HEK293 (cell line): ENCODE measurements around the gene USP13.

Source experiments
- CTCF ChIA-PET: fragments of 350-600 bp; formaldehyde crosslinking; extraction: SDS; loops from one replicate; lab custom pipeline; 2021; ENCODE audit warnings: antibody characterized with exemption; lab: Yijun Ruan, JAX
- POLR2A ChIA-PET: fragments of 300-600 bp; formaldehyde crosslinking; extraction: SDS; loops from one replicate; lab custom pipeline; 2020; ENCODE audit warnings: antibody characterized with exemption, inconsistent platforms; lab: Yijun Ruan, JAX
- H3K27ac ChIP-seq: fragments of 200-500 bp; sonication (Bioruptor generic); 2 replicates; pipeline ENCODE4 v1.5.1; 2014; ENCODE audit warnings: low read depth, low read length, control low read depth, inconsistent platforms; ENCODE audit errors: extremely low read depth
- H3K36me3 ChIP-seq, 2 experiments: fragments of 200-500 bp in 1 of 2; sonication (Bioruptor generic) in 1 of 2; 1 replicate in 1 of 2; 2 replicates in 1 of 2; pipeline ENCODE4 v1.5.1; 2014 to 2017; ENCODE audit warnings: inconsistent platforms in 2 of 2, low read length in 2 of 2; ENCODE audit not compliant: control insufficient read depth in 2 of 2, insufficient read depth in 1 of 2
- H3K4me1 ChIP-seq: fragments of 200-500 bp; sonication (Bioruptor generic); 2 replicates; pipeline ENCODE4 v1.5.1; 2014; ENCODE audit warnings: mild to moderate bottlenecking, low read length, inconsistent platforms; ENCODE audit not compliant: control insufficient read depth, insufficient read depth
- H3K4me3 ChIP-seq: 2 replicates; pipeline ENCODE4 v1.5.1; 2011; ENCODE audit warnings: low read depth, mild to moderate bottlenecking, control low read depth, low read length, moderate library complexity
- H3K9me3 ChIP-seq: fragments of 200-500 bp; sonication (Bioruptor generic); 2 replicates; pipeline ENCODE4 v1.5.1; 2014; ENCODE audit warnings: low read depth, low read length, inconsistent platforms; ENCODE audit not compliant: control insufficient read depth, insufficient read depth
- HOXD13 ChIP-seq: sonication (generic); formaldehyde crosslinking; IDR thresholded peaks from 2 replicates; pipeline ENCODE4 v1.8.0; 2022; ENCODE audit warnings: missing genetic modification reagents, borderline replicate concordance
- IKZF3 ChIP-seq: fragments of 450-650 bp; IDR thresholded peaks from 2 replicates; pipeline ENCODE4 v1.5.0; 2018; ENCODE audit warnings: missing biosample characterization, mild to moderate bottlenecking, missing genetic modification characterization, moderate library complexity
- KLF16 ChIP-seq: fragments of 450-650 bp; formaldehyde crosslinking; IDR thresholded peaks from 2 replicates; pipeline ENCODE4 v1.5.1; 2017; ENCODE audit warnings: missing biosample characterization, missing genetic modification characterization
- MEIS1 ChIP-seq: sonication (generic); formaldehyde crosslinking; IDR thresholded peaks from 2 replicates; pipeline ENCODE4 v1.8.1; 2022; ENCODE audit warnings: missing genetic modification reagents, mild to moderate bottlenecking, borderline replicate concordance
- OVOL3 ChIP-seq: fragments of 450-650 bp; formaldehyde crosslinking; IDR thresholded peaks from 2 replicates; pipeline ENCODE4 v1.5.1; 2016; ENCODE audit warnings: missing biosample characterization, missing genetic modification characterization
- SETDB1 ChIP-seq: IDR thresholded peaks from one replicate; pipeline ENCODE4 v1.6.1; 2017; ENCODE audit warnings: mild to moderate bottlenecking, low read length, moderate library complexity, mixed read lengths; ENCODE audit not compliant: insufficient read length
- SP3 ChIP-seq: fragments of 450-650 bp; formaldehyde crosslinking; IDR thresholded peaks from 2 replicates; pipeline ENCODE4 v1.5.1; 2016; ENCODE audit warnings: missing biosample characterization, missing genetic modification characterization
- ZNF132 ChIP-seq: fragments of 450-650 bp; formaldehyde crosslinking; IDR thresholded peaks from 2 replicates; pipeline ENCODE4 v1.5.1; 2017; ENCODE audit warnings: missing biosample characterization, missing genetic modification characterization, borderline replicate concordance
- ZNF157 ChIP-seq: fragments of 450-650 bp; formaldehyde crosslinking; IDR thresholded peaks from 2 replicates; pipeline ENCODE4 v1.5.1; 2016; ENCODE audit warnings: missing biosample characterization, missing genetic modification characterization
- ZNF184 ChIP-seq: fragments of 450-650 bp; IDR thresholded peaks from 2 replicates; pipeline ENCODE4 v1.5.1; 2018; ENCODE audit warnings: missing biosample characterization, mild to moderate bottlenecking, missing genetic modification characterization
- ZNF202 ChIP-seq: fragments of 450-650 bp; formaldehyde crosslinking; IDR thresholded peaks from 2 replicates; pipeline ENCODE4 v1.5.1; 2016; ENCODE audit warnings: missing biosample characterization, missing genetic modification characterization, borderline replicate concordance
- ZNF24 ChIP-seq: fragments of 450-650 bp; formaldehyde crosslinking; IDR thresholded peaks from 2 replicates; pipeline ENCODE4 v1.5.1; 2016; ENCODE audit warnings: missing biosample characterization, missing genetic modification characterization
- ZNF292 ChIP-seq: fragments of 450-650 bp; formaldehyde crosslinking; IDR thresholded peaks from 2 replicates; pipeline ENCODE4 v1.5.1; 2016; ENCODE audit warnings: low read depth, missing biosample characterization, missing genetic modification characterization, borderline replicate concordance
- ZNF416 ChIP-seq: fragments of 450-650 bp; formaldehyde crosslinking; IDR thresholded peaks from 2 replicates; pipeline ENCODE4 v1.5.1; 2016; ENCODE audit warnings: missing biosample characterization, missing genetic modification characterization
- ZNF548 ChIP-seq: fragments of 450-650 bp; formaldehyde crosslinking; IDR thresholded peaks from 2 replicates; pipeline ENCODE4 v1.5.1; 2016; ENCODE audit warnings: missing biosample characterization, missing genetic modification characterization
- ZNF549 ChIP-seq: fragments of 450-650 bp; IDR thresholded peaks from 2 replicates; pipeline ENCODE4 v1.5.1; 2018; ENCODE audit warnings: missing biosample characterization, missing genetic modification characterization, mild to moderate bottlenecking, inconsistent platforms, moderate library complexity
- ZNF677 ChIP-seq: fragments of 450-650 bp; IDR thresholded peaks from 2 replicates; pipeline ENCODE4 v1.5.0; 2018; ENCODE audit warnings: missing biosample characterization, mild to moderate bottlenecking, missing genetic modification characterization, moderate library complexity
- ZNF747 ChIP-seq: fragments of 450-650 bp; formaldehyde crosslinking; IDR thresholded peaks from 2 replicates; pipeline ENCODE4 v1.5.1; 2016; ENCODE audit warnings: missing biosample characterization, missing genetic modification characterization
- ZNF776 ChIP-seq: fragments of 450-650 bp; formaldehyde crosslinking; IDR thresholded peaks from 2 replicates; pipeline ENCODE4 v1.5.0; 2017; ENCODE audit warnings: missing biosample characterization, missing genetic modification characterization, borderline replicate concordance
- ZNF785 ChIP-seq: fragments of 450-650 bp; formaldehyde crosslinking; IDR thresholded peaks from 2 replicates; pipeline ENCODE4 v1.5.1; 2016; ENCODE audit warnings: missing biosample characterization, missing genetic modification characterization
- ZSCAN23 ChIP-seq: fragments of 450-650 bp; formaldehyde crosslinking; IDR thresholded peaks from 2 replicates; pipeline ENCODE4 v1.5.1; 2016; ENCODE audit warnings: missing biosample characterization, missing genetic modification characterization
- TF ChIP-seq, protein P1 (sequence below): fragments of 450-650 bp; formaldehyde crosslinking; IDR thresholded peaks from 2 replicates; pipeline ENCODE4 v1.5.1; 2016; ENCODE audit warnings: missing biosample characterization, missing genetic modification characterization
- TF ChIP-seq, protein P2 (sequence below): fragments of 450-650 bp; formaldehyde crosslinking; IDR thresholded peaks from 2 replicates; pipeline ENCODE4 v1.5.1; 2016; ENCODE audit warnings: missing biosample characterization, missing genetic modification characterization

Gene USP13

DNA sequence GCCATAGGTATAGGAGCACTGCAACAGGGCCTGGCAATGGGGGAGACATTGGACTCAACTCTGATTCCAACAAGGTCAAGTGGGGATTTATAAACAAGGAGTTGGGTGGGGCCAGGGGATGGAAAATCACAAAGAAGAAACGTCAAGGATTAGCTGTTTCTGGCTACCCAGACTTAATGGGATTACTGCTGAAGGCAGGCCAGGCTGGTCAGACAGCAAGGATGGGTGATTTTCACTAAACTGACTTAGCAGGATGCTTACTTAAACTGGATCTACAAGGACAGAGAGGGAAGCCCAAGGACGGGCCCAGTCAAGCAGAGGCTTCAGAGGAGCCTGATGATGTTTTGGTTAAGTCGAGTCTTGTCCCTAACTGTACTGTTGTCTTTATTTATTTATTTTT, 76.2 kb downstream of the USP13 start:
- no peak overlapping the region for H3K27ac ChIP-seq
- ChIA-PET POLR2A (no interaction called here), CTCF (interaction anchor here (0.6 kb wide), 1 partner anchor 916 kb away, joined by 3 read pairs; no protein-coding TSS in a partner anchor)
- no peaks in the 10 kb centered on the region for H3K9me3 ChIP-seq
- TF ChIP-seq, protein P1, sequence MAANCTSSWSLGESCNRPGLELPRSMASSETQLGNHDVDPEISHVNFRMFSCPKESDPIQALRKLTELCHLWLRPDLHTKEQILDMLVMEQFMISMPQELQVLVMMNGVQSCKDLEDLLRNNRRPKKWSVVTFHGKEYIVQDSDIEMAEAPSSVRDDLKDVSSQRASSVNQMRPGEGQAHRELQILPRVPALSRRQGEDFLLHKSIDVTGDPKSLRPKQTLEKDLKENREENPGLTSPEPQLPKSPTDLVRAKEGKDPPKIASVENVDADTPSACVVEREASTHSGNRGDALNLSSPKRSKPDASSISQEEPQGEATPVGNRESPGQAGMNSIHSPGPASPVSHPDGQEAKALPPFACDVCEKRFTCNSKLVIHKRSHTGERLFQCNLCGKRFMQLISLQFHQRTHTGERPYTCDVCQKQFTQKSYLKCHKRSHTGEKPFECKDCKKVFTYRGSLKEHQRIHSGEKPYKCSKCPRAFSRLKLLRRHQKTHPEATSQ (tag by site-specific recombination), result no peak
- H3K4me3 ChIP-seq, result no peak overlapping the region
- no peaks in the 10 kb centered on the region for H3K4me1 ChIP-seq
- H3K36me3 ChIP-seq, result peaks cover 0 to 36% of the 10 kb centered on the region in 2 experiments; a peak in 2 of 3 replicates

DNA sequence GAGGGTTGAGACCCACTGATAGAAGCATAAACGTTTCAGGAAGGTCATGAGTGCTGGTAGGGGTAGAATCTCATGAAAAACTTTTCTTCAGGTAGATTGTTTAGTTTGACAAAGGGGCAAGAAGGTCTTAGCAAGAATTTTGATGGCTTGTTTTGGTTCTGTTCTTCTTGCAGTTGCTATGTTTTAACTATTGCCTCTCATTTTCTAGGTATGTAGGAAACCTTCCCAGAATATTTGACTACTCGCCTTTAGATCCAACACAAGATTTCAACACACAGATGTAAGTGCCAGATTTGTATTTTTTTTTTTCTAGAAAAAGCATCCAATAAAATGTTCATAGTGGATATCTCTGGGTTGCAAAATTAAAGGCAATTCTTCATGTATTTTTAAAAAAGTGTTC, 77.1 kb downstream of the USP13 start:
- no peak overlapping the region for H3K27ac ChIP-seq
- H3K4me3 ChIP-seq, result no peak overlapping the region
- peaks cover 0 to 38% of the 10 kb centered on the region in 2 experiments; a peak in 2 of 3 replicates for H3K36me3 ChIP-seq
- ChIA-PET POLR2A (no interaction called here), CTCF (no interaction called here)
- TF ChIP-seq ZSCAN23 (tag by site-specific recombination), result no peak
- TF ChIP-seq ZNF785, result no peak
- no peak for TF ChIP-seq ZNF747 (tag by site-specific recombination)
- no peak for TF ChIP-seq ZNF776 (tag by site-specific recombination)
- TF ChIP-seq ZNF548 (tag by site-specific recombination), result no peak
- no peaks in the 10 kb centered on the region for H3K9me3 ChIP-seq
- H3K4me1 ChIP-seq, result no peaks in the 10 kb centered on the region

DNA sequence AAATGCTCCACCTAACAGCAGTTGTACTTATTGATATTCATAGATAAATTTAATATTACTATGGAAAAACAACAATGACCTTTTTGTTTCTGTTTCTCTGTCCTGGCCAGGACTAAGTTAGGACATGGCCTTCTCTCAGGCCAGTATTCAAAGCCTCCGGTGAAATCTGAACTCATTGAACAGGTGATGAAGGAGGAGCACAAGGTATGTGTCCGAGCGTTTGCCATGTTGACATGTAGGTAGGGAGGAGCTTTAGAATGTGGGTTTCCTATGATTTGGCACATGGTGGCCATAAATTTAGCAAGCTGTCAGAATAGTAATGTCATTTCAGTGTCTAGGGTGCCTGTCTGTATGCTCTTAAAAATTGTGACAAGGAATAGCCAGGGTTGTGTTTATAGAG, 77.7 kb downstream of the USP13 start:
- Histone ChIP-seq H3K36me3 (peaks cover 0 to 39% of the 10 kb centered on the region in 2 experiments; a peak in 2 of 3 replicates), H3K9me3 (no peaks in the 10 kb centered on the region), H3K4me1 (no peaks in the 10 kb centered on the region), H3K27ac (no peak overlapping the region), H3K4me3 (no peak overlapping the region)
- TF ChIP-seq SETDB1 (no peak), MEIS1 (CRISPR knock-in tag) (no peak), ZNF292 (tag by site-specific recombination) (no peak), ZNF132 (tag by site-specific recombination) (no peak), ZNF677 (no peak), ZSCAN23 (tag by site-specific recombination) (no peak), ZNF24 (no peak), ZNF184 (no peak), ZNF157 (tag by site-specific recombination) (no peak), IKZF3 (tag by site-specific recombination) (no peak), HOXD13 (CRISPR knock-in tag) (no peak), OVOL3 (tag by site-specific recombination) (no peak), KLF16 (tag by site-specific recombination) (no peak), ZNF549 (no peak), ZNF416 (no peak), ZNF202 (tag by site-specific recombination) (no peak), SP3 (tag by site-specific recombination) (no peak)
- TF ChIP-seq, protein P2, sequence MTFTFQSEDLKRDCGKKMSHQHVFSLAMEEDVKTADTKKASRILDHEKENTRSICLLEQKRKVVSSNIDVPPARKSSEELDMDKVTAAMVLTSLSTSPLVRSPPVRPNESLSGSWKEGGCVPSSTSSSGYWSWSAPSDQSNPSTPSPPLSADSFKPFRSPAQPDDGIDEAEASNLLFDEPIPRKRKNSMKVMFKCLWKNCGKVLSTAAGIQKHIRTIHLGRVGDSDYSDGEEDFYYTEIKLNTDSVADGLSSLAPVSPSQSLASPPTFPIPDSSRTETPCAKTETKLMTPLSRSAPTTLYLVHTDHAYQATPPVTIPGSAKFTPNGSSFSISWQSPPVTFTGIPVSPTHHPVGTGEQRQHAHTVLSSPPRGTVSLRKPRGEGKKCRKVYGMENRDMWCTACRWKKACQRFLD (tag by site-specific recombination), result no peak
- CTCF ChIA-PET, result no interaction called here
- POLR2A ChIA-PET, result no interaction called here
